ENCODE data around the gene GRID1.

GRCh38 chr10:86401588-86402282, 35.1 kb upstream of the GRID1 start:
- TF ChIP-seq POLR2A (IDR thresholded peaks at IDR 0.05) (no peak), CTCF (IDR thresholded peaks at IDR 0.05) (no peak)
